ENCODE results near the gene TMPRSS2.

DNA sequence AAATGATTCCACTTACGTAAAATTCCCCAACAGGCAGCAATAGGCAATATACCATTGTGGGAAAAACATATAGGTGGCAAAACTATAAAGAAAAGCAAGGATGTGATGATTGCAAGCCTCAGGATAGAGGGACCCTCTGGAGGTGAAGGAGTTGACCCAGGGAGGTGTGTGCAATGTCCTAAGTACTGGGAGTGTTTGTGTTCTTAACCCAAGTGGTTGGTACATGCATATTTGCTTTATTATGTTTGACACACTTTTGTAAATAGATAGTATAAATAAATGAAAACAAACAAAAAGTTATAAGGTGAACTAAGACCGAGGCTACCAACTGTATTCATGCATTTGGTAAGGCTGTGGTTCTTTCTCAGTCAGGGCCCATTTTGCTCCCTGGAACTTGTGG is 74.4 kb downstream of the TMPRSS2 start:
- TF ChIP-seq, protein P1, sequence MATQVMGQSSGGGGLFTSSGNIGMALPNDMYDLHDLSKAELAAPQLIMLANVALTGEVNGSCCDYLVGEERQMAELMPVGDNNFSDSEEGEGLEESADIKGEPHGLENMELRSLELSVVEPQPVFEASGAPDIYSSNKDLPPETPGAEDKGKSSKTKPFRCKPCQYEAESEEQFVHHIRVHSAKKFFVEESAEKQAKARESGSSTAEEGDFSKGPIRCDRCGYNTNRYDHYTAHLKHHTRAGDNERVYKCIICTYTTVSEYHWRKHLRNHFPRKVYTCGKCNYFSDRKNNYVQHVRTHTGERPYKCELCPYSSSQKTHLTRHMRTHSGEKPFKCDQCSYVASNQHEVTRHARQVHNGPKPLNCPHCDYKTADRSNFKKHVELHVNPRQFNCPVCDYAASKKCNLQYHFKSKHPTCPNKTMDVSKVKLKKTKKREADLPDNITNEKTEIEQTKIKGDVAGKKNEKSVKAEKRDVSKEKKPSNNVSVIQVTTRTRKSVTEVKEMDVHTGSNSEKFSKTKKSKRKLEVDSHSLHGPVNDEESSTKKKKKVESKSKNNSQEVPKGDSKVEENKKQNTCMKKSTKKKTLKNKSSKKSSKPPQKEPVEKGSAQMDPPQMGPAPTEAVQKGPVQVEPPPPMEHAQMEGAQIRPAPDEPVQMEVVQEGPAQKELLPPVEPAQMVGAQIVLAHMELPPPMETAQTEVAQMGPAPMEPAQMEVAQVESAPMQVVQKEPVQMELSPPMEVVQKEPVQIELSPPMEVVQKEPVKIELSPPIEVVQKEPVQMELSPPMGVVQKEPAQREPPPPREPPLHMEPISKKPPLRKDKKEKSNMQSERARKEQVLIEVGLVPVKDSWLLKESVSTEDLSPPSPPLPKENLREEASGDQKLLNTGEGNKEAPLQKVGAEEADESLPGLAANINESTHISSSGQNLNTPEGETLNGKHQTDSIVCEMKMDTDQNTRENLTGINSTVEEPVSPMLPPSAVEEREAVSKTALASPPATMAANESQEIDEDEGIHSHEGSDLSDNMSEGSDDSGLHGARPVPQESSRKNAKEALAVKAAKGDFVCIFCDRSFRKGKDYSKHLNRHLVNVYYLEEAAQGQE (IDR thresholded peaks at IDR 0.05; ENCODE audit: insufficient read depth in 1 of 2, low read depth in 2 of 2, low read length in 2 of 2): no peak
- no peak for TF ChIP-seq POLR2AphosphoS5 (IDR thresholded peaks at IDR 0.05; ENCODE audit: low read depth, low read length)
- no peak for TF ChIP-seq TAF1 (IDR thresholded peaks at IDR 0.05; ENCODE audit: borderline replicate concordance, insufficient read depth, low read length)
